ENCODE measurements around the gene REEP1.

DNA sequence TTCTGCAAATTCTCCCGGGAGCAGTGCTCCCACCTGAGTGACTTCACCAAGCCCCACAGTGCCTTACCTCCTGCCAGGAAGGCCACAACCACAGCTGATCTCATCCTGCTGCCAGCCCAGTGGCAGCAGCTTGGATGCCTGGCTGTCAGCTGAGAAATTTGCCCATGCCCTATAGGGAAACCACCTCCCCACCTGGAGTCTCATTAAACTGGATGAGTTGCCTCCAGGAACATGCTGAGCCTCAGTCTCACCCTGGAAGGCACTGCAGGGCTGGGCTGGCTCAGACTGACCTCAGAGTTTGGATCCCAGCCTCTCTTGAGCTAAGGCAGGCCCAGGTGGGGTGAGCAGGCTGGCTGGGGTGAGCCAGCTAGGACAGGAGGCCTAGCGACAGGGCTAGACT lies 23.3 kb downstream of the REEP1 start:
- TF ChIP-seq, protein P1, sequence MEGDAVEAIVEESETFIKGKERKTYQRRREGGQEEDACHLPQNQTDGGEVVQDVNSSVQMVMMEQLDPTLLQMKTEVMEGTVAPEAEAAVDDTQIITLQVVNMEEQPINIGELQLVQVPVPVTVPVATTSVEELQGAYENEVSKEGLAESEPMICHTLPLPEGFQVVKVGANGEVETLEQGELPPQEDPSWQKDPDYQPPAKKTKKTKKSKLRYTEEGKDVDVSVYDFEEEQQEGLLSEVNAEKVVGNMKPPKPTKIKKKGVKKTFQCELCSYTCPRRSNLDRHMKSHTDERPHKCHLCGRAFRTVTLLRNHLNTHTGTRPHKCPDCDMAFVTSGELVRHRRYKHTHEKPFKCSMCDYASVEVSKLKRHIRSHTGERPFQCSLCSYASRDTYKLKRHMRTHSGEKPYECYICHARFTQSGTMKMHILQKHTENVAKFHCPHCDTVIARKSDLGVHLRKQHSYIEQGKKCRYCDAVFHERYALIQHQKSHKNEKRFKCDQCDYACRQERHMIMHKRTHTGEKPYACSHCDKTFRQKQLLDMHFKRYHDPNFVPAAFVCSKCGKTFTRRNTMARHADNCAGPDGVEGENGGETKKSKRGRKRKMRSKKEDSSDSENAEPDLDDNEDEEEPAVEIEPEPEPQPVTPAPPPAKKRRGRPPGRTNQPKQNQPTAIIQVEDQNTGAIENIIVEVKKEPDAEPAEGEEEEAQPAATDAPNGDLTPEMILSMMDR (optimal IDR thresholded peaks at IDR 0.05 in 1 of 3, IDR thresholded peaks at IDR 0.05 in 1 of 3, conservative IDR thresholded peaks at IDR 0.05 in 1 of 3; ENCODE audit: extremely low read depth in 1 of 3, insufficient read depth in 2 of 3, low read length in 3 of 3) = no peak
- TF ChIP-seq EZH2 (IDR thresholded peaks at IDR 0.05; ENCODE audit: low read length) = no peak

Data from keratinocyte (primary cell).